ENCODE measurements around the gene GRID2.

DNA sequence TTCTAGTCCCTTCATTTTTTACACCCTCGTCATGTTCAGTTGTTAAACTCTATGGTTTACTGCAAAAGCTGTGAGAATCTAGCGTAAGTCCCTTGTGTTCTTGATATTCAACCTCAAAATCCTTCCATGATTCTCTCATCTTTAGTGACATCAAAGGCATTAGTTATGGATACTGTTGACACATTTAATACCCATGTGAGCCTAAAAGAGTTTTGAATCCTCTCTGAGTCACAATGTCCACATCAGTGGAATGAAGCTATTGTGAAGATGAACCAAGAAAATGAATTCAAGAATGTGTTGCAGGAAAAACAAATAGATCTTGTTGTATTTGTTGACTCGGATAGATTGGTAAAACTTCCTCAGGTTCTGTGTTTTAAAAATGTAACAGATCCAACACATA is 1130.1 kb downstream of the GRID2 start:
- TF ChIP-seq POLR2A (IDR thresholded peaks at IDR 0.05) (no peak), CTCF (IDR thresholded peaks at IDR 0.05) (no peak)

All from tibial nerve (tissue), 3 donors.